ENCODE data around the gene SLU7. TPM values are rescaled to one million over a fixed set of nuclear protein-coding genes. Genes with fewer than 3 reads are reported as not detected.

SLU7 gene
- total and polyA plus RNA-seq, 9 of the 15 experiments (the other 6 are each of a cell fraction or from before 2014, with no cell fraction given) = 42.1 to 65.7 (median 54.8) TPM

- in situ Hi-C loops (cut with MboI) = no loop called here
- TF ChIP-seq ZBTB1 (CRISPR knock-in tag; IDR thresholded peaks at IDR 0.05; ENCODE audit: borderline replicate concordance, low read depth) = no peak
- no peak for TF ChIP-seq RBBP5 (IDR thresholded peaks at IDR 0.05; ENCODE audit: borderline replicate concordance, insufficient read depth, low read length, poor library complexity, severe bottlenecking)
- no peak for TF ChIP-seq MAFF (IDR thresholded peaks at IDR 0.05; ENCODE audit: low read length)
- no peak for TF ChIP-seq CREB3L1 (IDR thresholded peaks at IDR 0.05; ENCODE audit: borderline replicate concordance, low read depth)
- TF ChIP-seq ZNF57 (CRISPR knock-in tag; IDR thresholded peaks at IDR 0.05) = no peak
- no peak for TF ChIP-seq NFE2 (IDR thresholded peaks at IDR 0.05; ENCODE audit: low read depth)
- TF ChIP-seq SOX6 (IDR thresholded peaks at IDR 0.05) = no peak
- TF ChIP-seq EP400 (IDR thresholded peaks at IDR 0.05) = no peak
- no peak for TF ChIP-seq ELK3 (CRISPR knock-in tag; IDR thresholded peaks at IDR 0.05)
- TF ChIP-seq ZC3H11A (IDR thresholded peaks at IDR 0.05; ENCODE audit: low read depth, low read length) = no peak
- TF ChIP-seq PRPF4 (IDR thresholded peaks at IDR 0.05; ENCODE audit: insufficient read depth, low read depth, low read length, poor library complexity, severe bottlenecking) = no peak
- no peak for TF ChIP-seq RBM39 (optimal IDR thresholded peaks at IDR 0.05; ENCODE audit: low read depth, low read length)
- TF ChIP-seq U2AF1 (optimal IDR thresholded peaks at IDR 0.05; ENCODE audit: low read depth, low read length) = no peak
- no peak for TF ChIP-seq SMARCA4 (IDR thresholded peaks at IDR 0.05)
- no peak for TF ChIP-seq PHF20 (IDR thresholded peaks at IDR 0.05; ENCODE audit: partially characterized antibody)
- no peak for TF ChIP-seq TAF15 (IDR thresholded peaks at IDR 0.05; ENCODE audit: low read depth, low read length)
- no peak overlapping the region for H2AFZ ChIP-seq (ENCODE audit: low read depth, low read length)
- H3K4me1 ChIP-seq (replicated peaks in 1 of 2; ENCODE audit: control insufficient read depth in 2 of 2, insufficient read depth in 2 of 2, low read length in 2 of 2) = peaks cover 0 to 7% of the 10 kb centered on the region in 2 experiments; a peak in 2 of 5 replicates
- 0% methylated on average over 4 of the region's 4 CpGs for WGBS (ENCODE audit: insufficient coverage, low coverage, missing lambda C conversion rate)
- no peaks in the 10 kb centered on the region; the same call in 1 of the 2 replicates for H4K20me1 ChIP-seq (replicated peaks; ENCODE audit: control insufficient read depth, insufficient read depth, low read length)
- no peaks in the 10 kb centered on the region for H3K79me2 ChIP-seq (ENCODE audit: control insufficient read depth, insufficient read depth, low read length)
- ChIA-PET POLR2A (no interaction called here), CTCF (ENCODE audit: low intra/inter-chr PET ratio) (no interaction called here)
- H3K27me3 ChIP-seq (ENCODE audit: control insufficient read depth in 2 of 2, insufficient read depth in 2 of 2, low read length in 2 of 2) = no peaks in the 10 kb centered on the region; a peak in 1 of 5 replicates
- no peak for FAIRE-seq
- no peaks in the 10 kb centered on the region for H3K9me3 ChIP-seq (replicated peaks; ENCODE audit: control insufficient read depth, insufficient read depth, low read depth, low read length)
- H3K4me2 ChIP-seq (ENCODE audit: insufficient read depth, low read length) = no peak overlapping the region
- H3K4me3 ChIP-seq = no peak overlapping the region
- H3K9ac ChIP-seq (ENCODE audit: insufficient read depth in 1 of 2, low read depth in 2 of 2, low read length in 2 of 2) = no peak overlapping the region
- no peaks in the 10 kb centered on the region for H3K36me3 ChIP-seq (ENCODE audit: control insufficient read depth, insufficient read depth, low read length)
- BruUV-seq (replicated peaks) = no TSS peak
- intact Hi-C loops (cut with micrococcal nuclease) = no loop called here
- no peaks in the 10 kb centered on the region for H3K9me1 ChIP-seq (ENCODE audit: control insufficient read depth, insufficient read depth, low read length)
- H3K27ac ChIP-seq (ENCODE audit: extremely low read depth, low read depth, low read length) = no peak overlapping the region
- no peak for ATAC-seq
- DNase-seq (ENCODE audit: extremely low read depth in 1 of 4, low spot score in 3 of 4) = no peak
Measured at GRCh38 chr5:160442824-160443431, 24.0 kb upstream of the SLU7 start.
